GM19193 (cell line): ENCODE results near the gene MEST.

ENCODE experiments used
- POLR2A ChIP-seq: IDR thresholded peaks from 4 replicates; pipeline ENCODE4 v1.6.1; 2011; ENCODE audit not compliant: insufficient read depth, insufficient read length; ENCODE audit errors: extremely low read depth

Gene MEST

GRCh38 chr7:130493275-130493873 lies 1.5 kb downstream of the MEST start:
- no peak for TF ChIP-seq POLR2A

- TF ChIP-seq POLR2A, result no peak
These were observed 2.6 kb downstream of the MEST start for GRCh38 chr7:130494431-130494858.

- TF ChIP-seq POLR2A, result no peak
These were observed 8.6 kb downstream of the MEST start for GRCh38 chr7:130500463-130500862.

- no peak for TF ChIP-seq POLR2A
These were observed 9.0 kb downstream of the MEST start for GRCh38 chr7:130500910-130501309.

DNA sequence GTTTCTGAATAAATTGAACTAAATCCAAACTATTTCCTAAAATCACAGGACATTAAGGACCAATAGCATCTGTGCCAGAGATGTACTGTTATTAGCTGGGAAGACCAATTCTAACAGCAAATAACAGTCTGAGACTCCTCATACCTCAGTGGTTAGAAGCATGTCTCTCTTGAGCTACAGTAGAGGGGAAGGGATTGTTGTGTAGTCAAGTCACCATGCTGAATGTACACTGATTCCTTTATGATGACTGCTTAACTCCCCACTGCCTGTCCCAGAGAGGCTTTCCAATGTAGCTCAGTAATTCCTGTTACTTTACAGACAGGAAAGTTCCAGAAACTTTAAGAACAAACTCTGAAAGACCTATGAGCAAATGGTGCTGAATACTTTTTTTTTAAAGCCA lies 13.9 kb downstream of the MEST start:
- no peak for TF ChIP-seq POLR2A

- TF ChIP-seq POLR2A, result no peak
These were observed 14.5 kb downstream of the MEST start for GRCh38 chr7:130506358-130506757.

- no peak for TF ChIP-seq POLR2A
These were observed 21.6 kb downstream of the MEST start for GRCh38 chr7:130513447-130513846.

DNA sequence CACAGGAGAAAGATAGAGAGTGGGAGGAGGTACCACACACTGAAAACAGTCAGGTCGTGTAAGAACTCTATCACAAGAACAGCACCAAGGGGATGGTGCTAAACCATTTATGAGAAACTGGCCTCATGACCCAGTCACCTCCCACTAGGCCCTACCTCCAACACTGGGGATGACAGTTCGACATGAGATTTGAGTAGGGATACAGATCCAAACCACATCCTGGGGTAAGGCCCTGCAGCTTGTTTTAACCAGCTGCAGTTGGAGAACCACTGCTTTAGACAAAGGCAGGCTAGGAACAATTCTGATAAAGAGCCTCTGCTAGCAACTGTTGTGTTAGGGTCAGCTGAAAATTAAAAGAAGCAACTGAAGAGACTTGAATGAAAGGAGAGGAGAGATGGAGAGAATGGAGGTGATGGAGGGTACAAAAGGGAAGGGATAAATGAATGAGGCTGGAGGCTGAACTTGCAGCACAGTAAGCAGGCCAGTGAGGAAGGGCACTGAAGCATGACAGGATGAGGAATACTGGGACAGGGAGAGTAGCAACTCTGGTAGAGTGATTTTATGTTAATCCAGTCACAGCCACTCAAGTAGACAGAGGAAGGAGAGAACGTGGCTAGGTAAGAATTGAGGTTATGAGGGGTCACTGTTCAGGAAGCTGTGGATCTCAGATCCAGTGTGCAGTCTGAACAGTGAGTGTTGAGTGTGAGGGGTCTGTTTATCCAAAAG lies 23.6 kb downstream of the MEST start:
- TF ChIP-seq POLR2A, result no peak

DNA sequence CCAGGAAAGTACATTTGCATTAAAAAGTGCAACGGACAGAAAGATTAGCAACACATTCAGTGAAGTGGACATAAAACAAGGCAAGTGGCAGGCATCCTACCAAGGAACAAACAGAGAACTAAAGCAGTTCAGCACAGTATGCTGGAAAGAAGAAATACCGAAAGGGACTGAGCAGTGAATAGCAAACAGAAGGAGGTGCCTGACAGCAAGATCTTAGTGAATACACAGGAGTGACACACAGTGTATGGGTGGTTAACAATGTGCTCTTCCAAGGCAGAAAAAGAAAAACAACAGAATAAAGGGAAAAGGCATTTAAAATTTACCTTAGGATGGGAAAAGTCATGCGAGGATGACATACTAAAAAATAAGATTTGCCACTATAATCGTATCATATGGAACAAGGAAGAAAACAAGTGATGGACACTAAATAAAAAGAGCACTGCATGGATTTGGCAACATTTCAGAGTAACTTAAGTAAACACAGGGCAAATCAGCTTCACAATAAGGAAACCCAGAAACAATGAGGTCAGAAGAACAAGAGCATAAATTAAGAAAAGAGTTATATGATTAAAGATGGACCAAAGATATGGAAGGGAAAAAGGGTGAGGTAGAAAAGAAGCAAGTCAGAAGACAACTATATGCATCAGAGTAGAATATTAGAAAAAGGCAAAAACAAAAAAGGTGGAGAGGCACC lies 29.5 kb downstream of the MEST start:
- no peak for TF ChIP-seq POLR2A

GRCh38 chr7:130524628-130525027 lies 32.7 kb downstream of the MEST start:
- no peak for TF ChIP-seq POLR2A

DNA sequence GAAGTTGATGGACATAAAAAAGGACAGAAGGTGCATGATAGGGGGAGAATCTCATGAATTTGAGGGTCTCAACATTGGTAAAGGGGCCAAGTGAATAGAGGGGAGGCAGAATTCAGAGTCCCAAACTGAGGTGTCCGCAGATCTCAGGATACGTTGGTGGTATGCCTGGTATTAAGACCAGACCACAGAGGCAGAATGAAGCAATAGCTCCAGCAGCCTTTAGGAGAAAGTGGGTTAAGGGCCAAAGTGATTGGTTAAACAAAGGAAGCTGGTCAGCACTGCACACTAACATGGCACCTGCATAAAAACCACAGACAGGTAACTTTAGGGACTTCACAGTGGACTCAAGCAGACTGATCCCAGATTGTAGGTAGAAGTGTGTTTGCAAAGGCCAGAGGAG lies 37.5 kb downstream of the MEST start:
- TF ChIP-seq POLR2A, result no peak

DNA sequence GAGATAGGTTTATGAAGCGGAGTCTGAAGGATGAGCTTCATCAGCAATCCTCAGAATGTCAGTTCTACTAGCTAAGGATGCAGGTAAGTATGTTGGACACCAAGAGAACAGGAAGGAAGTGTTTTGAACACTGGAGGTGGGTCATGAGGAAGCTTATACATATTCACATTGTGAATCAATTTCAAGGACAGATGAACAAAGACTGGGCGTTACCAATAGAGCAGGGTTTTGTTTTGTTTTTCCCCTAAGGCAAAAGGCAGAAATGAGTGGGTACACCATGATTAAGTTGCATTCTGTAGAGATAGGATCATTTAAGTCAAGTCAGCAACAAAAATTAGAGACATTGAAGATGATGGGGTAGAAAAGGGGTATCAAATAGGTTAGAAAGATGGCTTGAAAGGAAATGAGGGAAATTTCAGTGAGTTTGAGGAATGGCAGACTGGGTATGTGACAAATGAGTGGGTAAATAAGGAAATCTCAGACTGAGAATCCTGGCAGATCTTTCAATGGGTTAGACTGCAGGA lies 51.7 kb downstream of the MEST start:
- TF ChIP-seq POLR2A, result no peak

DNA sequence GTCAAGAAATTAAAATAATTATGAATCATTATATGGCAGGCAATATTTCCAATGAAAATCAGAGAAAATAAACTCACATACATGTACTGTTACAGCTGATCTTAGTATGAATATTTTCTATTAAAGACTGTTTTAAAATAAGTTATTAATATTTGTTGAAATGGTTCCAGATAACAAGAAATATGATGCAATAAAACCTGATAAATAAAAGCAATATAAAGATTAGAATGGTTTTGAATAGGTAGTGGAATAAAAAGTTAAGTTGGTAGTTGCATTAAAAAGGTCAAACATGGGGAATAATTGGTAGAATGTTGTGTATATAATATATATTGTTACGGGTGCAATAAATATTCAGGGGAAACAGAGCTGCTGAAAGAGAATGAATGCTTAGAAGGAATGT lies 52.5 kb downstream of the MEST start:
- TF ChIP-seq POLR2A, result no peak

GRCh38 chr7:130553398-130554029 lies 61.6 kb downstream of the MEST start:
- no peak for TF ChIP-seq POLR2A

DNA sequence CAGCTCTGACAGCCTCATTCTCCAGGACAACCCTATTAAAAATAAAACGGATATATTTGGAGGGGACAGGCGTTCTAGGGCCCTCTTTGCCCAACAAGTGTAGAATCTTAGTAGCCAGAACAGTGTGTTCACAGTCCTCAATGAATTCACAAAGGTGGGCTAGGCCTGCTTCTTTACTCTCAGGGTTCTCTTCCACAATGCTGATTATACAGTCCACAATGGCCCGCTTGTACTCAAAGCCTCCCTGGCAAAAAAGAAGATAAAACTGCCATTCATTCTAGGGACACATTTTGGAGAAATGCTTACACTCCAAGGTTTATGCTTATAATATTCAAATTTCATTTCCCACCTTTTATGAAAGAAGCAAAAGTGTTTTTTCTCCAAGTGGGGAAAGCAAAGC lies 62.6 kb downstream of the MEST start:
- no peak for TF ChIP-seq POLR2A
